NCI-H2029 treated with DMSO at 0.1 percent for 48 hours (cell line): ENCODE results near the gene SSTR3.
"Not testable (repeated sequence)": the region's sequence is repeated elsewhere in the genome, so short reads cannot be mapped to it uniquely, and the experiment has no call there.

ENCODE experiments used
- DNase-seq: peaks from one replicate; lab custom pipeline; 2025; lab: John Stamatoyannopoulos, UW

SSTR3 gene

GRCh38 chr22:37210041-37210803, 2.1 kb downstream of the SSTR3 start:
- no peak for DNase-seq

GRCh38 chr22:37209140-37209845, 3.0 kb downstream of the SSTR3 start:
- DNase-seq: no peak

- no peak for DNase-seq
These were observed 3.7 kb downstream of the SSTR3 start for GRCh38 chr22:37208401-37209139.

GRCh38 chr22:37207981-37208380, 4.3 kb downstream of the SSTR3 start:
- no peak for DNase-seq

- no peak for DNase-seq
These were observed 5.1 kb downstream of the SSTR3 start for GRCh38 chr22:37206841-37207821.

GRCh38 chr22:37206118-37206840, 6.0 kb downstream of the SSTR3 start:
- DNase-seq: no peak

GRCh38 chr22:37205046-37205445, 7.2 kb downstream of the SSTR3 start:
- no peak for DNase-seq

GRCh38 chr22:37204045-37204655, 8.1 kb downstream of the SSTR3 start:
- DNase-seq: no peak

- DNase-seq: no peak
These were observed 8.8 kb downstream of the SSTR3 start for GRCh38 chr22:37203354-37204044.

GRCh38 chr22:37202716-37203115, 9.6 kb downstream of the SSTR3 start:
- no peak for DNase-seq

- no peak for DNase-seq
These were observed 10.2 kb downstream of the SSTR3 start for GRCh38 chr22:37202001-37202555.

GRCh38 chr22:37201443-37201820, 10.8 kb downstream of the SSTR3 start:
- not testable (repeated sequence) for DNase-seq

GRCh38 chr22:37199760-37200108, 12.5 kb downstream of the SSTR3 start:
- no peak for DNase-seq

GRCh38 chr22:37199103-37199759, 13.0 kb downstream of the SSTR3 start:
- DNase-seq: peak; percentile 83

GRCh38 chr22:37198258-37199102, 13.8 kb downstream of the SSTR3 start:
- DNase-seq: peak; percentile 13

GRCh38 chr22:37197451-37198257, 14.6 kb downstream of the SSTR3 start:
- peak; percentile 83 for DNase-seq
